ENCODE data around the gene DDB1.

Gene DDB1

DNA sequence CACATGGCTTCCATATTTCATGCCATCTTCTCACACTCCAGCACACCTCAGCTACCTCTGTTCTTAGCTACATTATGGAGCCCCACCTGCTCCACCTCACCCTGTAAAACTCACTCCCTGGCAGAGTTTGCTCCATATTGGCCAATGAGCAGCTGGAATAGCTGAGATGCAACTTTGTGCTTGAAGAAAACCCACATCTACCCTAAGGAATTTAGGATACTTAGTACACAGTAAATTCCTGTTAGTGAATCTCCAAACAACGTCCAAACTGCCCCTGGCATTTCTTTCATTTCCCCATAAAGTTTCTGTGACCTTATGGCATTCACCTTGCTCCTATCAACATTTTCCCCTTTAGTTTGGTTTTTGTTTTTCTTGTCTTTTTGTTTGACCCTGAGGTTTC is 35.6 kb downstream of the DDB1 start:
- no peak for DNase-seq (ENCODE audit: low read depth, low spot score)

DNA sequence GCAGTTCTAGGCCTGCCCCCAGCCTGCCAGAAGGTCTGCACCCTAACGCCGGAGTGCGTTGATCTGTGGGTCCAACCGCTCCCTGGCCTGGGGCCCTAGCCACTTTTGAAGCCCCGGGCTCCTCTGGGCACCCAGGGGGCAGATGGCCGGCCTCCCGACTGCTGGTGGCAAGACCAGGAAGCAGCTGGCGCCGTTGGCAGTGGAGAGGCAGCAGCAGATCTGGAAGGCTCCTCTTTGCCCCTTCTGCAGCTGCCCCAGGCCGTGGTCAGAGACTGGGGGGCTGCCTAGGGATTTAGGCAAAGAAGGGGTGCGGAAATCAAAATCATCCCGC is 37.3 kb downstream of the DDB1 start:
- DNase-seq (ENCODE audit: low read depth, low spot score): no peak

DNA sequence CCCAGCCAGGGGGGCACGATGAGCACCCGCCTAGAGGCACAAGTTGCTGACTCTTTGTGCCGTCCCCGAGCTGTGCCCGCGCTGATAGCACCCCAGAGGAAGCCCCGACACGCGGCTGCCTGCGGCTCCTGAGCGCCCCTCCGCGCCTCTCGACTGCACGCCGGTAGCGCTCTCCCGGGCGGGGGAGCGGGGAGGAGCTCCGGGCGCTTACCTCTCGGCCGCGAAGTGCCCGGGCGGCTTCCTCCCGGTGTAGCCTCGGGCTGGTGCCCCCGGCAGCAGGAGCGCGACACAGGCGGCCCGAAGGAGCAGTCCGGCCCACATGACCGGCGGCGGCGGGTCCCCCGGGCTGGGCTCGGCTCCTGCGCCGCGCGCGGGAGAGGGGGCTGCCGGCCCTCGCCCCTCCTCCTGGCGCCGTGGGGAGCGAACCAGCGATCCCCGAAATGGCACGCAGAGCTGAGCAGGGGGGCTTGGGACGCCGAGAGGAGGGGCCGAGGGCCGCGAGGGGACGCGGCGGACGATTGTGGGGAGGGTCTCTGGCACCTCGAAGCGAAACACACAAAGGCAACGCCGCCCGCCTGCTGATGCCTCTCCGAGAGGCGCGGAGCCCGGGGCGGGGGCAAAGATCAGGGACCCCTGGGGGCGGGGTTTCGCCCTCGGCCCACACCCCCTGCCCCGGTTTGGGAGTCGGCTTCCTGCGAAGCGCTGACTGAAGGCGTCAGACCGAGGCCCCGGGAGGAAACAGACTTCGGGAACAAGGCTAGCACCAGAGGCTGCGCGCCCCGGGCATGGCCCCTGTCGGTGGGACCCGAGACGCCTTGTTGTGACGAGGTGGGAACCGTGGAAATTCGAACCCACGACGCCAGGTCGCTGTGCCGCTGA is 37.9 kb downstream of the DDB1 start, which contains the start of gene VWCE:
VWCE (minus strand) TSS at position 600 of the 879 bp plus-strand sequence; CDS start at position 321, 279 bp downstream.
- peak; percentile 74 for DNase-seq (ENCODE audit: low read depth, low spot score)

DNA sequence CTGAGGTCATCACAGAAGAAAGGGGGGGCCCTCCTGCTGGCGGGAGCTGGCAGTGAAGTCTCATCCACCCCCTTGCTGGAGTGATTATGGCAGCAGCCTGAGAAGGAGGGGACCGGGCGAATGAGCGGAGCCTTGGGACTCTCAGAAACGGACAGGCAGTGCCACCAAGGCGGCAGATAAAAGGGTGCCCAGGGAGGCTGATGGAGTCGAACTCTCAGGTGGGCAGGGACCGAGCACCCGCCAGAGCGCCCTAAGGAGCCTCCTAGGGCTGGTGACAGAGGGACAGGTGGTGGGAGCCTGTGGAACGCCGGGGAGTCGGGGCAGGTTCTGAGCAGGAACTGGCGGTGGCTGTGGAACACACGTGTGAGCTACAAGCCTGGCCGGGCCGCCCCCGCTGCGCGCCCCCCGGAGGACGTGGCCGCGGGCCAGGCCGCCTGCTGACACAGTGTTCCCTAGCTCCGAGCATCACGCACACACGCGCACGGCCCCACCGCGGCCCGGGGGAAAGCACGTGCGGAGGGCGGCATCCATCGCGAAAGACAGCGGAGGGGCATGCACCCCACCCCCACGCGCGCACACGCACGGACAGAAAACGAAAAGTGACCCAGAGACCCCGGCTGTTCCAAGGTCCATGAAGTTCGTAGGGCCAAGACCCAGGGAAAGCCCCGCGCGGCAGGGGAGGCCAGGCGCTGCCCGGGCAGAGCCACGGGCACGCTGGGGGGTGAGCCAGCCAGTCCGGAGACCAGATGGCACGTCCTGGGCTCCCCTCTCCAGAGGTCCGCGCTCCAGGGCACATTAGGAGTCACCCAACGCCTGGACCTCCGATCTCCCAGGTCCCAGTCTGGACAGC is 38.8 kb downstream of the DDB1 start:
- peak; percentile 65 for DNase-seq (ENCODE audit: low read depth, low spot score)

DNA sequence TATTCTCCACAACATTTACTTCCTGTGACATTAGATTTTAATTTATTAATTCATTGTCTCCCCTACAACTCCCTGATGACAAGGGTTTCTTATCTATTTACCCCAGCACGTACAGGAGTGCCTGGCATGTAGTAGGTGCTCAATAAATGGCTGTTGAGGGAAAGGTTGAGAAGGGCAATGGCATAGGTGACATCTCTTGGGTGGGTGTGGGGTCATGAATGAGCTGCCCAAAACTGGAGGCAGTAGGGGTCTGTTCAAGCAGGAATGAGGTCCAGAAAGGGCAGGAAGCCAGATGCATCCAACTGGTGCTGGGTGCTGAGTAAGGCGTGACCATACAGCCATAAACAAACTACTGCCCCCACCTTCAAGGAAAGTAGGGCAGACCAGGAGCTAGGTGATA is 40.5 kb downstream of the DDB1 start:
- DNase-seq (ENCODE audit: low read depth, low spot score): no peak

DNA sequence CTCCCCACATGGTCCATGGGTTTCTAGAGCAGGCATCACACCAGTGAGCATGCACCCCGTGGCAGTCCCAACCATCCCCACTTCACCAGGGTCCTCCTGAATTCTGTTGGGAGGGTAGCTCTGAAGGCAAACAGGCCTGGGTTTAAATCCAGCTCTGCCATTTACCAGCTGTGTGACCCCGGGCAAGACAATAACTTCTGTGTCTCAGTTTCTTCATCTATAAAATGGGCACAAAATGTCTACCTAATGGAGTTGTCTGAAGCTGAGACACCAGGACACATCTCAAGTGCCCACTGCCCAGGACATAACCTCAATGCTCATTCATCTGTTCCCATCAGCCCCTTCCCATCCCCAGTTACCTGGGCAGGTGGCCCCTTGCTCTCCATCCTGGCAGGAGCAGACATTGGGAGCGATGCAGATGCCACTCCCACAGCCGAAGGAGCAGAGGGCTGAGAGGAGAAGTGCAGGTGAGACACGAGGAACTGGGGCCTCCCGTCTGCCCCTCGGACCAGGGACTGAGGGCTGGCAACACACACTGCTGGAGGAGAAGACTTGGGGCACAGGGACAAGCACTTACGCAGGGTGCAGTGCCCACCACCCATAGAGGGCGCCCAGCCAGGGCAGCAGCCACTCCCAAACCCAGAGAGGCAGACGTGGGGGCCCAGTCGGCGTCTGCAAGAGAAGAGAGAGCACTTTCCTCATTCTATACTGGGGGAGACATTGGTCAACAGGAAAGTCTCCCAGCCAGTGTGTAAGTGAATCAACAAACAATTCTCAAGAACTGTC is 41.8 kb downstream of the DDB1 start:
- DNase-seq (ENCODE audit: low read depth, low spot score): no peak

DNA sequence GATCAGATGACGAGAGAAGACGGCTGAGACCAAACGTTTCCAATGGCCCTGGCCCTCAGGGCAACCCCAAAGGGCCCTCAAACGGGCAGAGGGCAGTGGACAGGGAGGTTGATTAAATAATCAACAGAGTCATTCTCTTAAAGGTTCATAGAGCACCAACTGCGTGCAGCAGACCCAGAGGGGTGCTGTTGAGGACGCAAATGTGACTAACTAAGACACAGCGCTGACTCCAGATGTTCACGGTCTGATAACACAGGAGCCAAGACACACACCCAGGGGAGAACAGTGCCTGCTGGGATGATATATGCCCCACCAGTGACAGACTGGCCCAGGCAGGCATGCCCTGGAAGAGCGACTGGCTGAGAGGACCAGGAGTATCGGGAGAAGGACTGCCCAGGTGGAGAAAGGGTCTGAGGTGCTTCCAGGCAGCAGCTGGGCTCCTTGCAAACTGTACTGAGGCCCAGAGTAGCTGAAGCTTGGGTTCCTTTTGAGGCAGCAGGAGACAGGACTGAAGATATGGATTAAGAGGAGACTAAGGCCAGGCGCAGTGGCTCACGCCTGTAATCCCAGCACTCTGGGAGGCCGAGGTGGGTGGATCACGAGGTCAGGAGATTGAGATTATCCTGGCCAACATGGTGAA is 45.4 kb downstream of the DDB1 start:
- DNase-seq (ENCODE audit: low read depth, low spot score): no peak

DNA sequence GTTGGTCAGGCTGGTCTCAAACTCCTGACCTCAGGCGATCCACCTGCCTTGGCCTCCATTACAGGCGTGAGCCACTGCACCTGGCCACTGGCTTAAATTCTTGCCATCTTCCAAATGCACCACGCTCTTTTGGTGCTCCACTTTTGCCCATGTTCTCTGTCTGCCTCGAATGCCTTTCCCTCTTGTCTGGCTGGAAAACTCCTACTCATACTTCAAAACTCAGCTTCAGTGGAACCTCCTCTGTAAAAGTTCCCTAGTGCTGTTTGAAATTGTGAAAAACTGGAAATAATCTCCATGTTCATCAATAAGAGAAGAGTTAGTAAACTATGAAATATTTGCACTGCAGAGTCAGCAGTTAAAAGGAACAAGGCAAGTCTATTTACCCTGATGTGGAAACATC is 49.3 kb downstream of the DDB1 start:
- no peak for DNase-seq (ENCODE audit: low read depth, low spot score)

DNA sequence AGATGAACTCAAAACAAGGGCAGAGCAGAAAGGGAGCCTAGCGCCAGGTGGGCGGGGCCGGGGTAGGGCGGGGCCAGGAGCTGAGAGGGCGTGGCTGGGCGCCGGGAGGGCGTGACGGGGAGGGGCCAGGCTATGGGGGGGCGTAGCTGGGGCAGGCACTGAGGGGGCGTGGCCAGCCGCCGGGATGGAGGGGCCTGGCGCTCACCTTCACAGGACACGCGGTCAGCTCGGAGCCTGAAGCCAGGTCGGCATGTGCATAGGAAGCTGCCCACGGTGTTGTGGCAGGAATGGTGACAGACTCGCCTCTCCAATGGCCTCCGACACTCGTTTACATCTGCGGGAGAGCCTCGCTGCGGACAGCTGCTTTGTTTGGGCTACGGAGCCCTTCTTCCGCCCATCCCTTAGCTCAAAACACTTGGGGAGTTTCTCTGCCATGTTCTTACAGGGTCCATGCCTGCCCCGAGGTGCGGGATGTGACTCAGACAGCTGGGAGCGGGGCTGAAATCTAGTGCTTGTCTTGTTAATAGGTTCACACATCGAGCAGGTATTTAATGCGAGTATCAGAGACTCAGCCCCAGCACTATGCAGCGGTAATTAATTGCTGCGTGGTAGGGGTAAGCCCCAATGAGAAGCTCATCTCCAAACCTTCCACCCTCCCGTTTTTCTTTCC is 51.2 kb downstream of the DDB1 start:
- DNase-seq (ENCODE audit: low read depth, low spot score): peak; percentile 66

DNA sequence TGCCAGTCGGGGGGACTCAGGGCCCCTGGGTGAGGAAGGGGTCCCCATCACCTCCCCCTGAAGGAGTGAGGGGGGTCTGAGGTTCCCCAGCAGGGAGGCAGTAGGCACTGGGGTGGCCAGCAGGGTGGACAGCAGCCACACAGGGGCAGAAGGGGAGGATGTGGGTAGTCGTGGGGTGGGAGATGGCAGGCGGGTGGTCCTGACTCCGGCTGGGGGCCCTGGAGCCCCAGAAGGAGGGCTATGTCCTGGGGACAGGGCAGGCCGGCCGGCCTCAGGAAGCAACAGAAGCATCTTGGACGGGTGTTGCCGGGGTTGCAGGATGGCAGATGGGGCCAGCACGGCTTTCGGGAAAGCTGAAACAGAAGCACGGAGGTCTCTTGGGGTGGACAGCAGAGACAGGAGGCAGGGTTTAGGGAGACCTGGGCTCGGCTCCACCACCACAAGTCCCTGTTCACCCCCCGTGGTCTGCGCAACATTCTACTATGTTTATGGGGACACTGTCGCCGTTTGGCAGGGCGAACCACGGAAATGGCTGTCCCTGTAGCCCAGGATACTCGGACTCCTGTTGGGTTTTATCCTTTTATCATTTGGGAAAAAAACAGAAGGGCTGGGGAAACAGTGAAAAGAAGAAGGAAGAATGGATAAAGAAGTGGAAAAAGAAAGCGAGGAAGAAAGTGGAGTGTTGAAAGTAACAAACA is 51.9 kb downstream of the DDB1 start:
- DNase-seq (ENCODE audit: low read depth, low spot score): no peak

DNA sequence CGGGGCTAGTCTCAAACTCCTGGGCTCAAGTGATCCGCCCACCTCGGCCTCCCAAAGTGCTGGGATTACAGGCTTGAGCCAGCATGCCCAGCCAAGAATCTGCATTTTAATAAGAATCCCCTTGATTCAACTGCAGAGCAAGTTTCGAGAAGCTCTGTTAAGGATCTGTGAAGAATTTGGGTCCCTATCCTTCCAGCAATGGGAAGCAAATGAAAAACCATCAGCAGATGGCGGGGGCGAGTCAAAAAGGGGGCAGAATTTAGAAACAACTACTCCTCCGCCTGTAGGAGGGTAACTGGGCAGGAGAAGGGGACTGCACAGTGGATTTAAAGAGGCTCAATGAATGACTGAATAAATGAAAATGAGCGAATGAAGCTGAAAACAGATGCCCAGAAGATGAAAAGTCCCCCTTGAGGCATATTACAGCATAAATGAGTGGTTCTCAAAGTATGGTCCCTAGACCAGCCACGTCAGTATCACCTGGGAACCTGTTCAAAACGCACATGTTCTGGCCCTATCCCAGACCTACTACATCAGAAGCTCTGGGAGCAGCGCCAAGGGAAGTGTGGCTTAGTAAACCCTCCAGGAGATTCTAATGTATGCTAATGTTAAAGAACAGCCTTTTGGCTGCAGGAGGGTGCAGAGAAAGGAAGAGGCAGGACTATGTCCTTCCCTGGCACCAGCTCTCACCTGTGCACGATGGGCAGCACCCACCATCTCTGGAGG is 52.8 kb downstream of the DDB1 start:
- DNase-seq (ENCODE audit: low read depth, low spot score): peak; percentile 70

DNA sequence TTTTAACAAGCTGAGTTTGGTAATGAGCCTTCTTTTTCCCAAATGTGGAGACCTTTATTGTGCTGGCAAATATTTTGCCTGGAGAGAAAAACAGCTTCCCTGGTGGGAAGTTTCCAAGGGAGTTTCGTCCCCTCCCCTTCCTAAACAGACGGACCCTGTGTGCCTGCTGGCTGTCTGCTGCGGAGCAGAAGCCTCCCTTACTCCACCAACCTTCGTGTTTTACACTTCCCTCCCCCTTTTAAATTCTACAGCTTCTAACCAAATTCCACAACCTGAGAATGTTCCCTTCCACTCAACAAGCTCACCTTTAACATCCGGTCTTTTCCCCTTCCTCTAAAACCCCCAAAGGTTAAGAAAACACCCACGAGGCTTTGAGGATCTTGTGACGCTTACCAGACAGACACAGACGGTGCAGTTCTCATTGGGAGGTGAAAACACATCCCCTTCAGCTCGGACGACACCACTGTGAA is 54.9 kb downstream of the DDB1 start:
- DNase-seq (ENCODE audit: low read depth, low spot score): no peak

DNA sequence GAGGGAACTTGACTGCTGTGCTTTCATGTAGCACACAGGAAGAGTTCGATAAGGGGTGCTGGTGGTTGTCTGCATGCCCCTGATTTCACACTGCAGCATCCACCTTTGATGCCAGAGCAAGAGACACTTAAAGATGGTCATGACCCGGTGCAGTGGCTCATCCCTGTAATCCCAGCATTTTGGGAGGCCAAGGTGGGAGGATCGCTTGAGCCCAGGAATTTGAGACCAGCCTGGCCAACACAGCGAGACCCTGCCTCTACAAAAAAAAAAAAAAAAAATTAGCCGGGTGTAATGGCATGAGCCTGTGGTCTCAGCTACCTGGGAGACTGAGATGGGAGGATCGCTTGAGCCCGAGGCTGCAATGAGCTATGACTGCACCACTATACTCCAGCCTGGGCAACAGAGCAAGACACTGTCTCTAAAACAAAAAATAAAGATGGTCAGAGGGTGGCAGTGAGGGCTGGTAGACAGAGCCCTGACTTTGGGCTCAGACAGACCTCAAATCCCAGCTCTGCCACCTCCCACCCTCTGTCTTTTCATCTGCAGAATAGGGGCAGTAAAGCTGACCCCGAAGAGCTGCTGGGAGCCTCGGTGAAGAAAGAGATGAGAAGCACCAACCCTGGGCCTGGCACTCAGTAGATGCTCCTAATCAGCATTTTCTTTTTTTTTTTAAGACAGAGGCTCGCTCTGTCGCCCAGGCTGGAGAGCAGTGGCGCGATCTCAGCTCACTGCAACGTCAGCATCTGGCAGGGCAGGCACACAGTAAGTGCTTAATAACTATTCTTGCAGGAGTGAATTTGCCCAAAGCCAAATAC is 55.5 kb downstream of the DDB1 start:
- no peak for DNase-seq (ENCODE audit: low read depth, low spot score)

DNA sequence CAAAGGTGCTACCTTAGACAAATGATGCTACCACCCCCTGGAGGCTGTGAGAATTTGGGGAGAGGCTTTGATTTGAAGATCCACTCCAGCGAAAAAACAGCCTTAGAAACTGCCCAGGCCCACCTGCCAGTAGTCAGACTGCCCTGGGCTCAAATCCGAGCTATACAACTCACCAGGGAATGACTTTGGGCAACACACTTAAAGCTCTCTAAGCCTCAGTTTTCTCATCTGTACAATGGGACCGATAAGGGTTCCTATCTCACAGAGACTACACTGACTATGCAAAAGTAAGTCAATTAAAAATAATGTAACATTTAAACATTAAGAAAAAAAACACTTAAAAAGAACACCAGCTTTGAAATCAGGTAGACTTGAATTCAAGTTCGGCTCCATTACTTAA is 57.7 kb downstream of the DDB1 start:
- no peak for DNase-seq (ENCODE audit: low read depth, low spot score)

DNA sequence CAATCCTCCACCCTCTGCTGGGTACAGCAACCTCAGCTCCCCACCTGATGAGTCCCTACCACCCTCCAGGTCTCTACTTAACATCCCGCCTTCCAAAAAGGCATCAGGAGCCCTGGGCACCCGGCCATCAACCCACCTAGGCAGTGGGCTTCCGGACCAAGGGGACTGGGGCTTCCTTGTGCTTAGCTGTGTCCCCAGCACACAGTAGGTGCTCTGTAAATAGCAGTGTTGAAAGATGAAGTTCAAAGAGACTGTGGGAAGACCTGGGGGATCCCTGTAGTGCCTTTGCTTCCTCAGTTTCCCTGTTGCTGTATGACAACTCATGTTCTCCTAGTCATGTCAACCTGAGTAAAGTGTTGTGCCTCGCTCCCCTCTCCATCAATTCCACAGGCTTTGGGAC is 58.8 kb downstream of the DDB1 start:
- no peak for DNase-seq (ENCODE audit: low read depth, low spot score)

DNA sequence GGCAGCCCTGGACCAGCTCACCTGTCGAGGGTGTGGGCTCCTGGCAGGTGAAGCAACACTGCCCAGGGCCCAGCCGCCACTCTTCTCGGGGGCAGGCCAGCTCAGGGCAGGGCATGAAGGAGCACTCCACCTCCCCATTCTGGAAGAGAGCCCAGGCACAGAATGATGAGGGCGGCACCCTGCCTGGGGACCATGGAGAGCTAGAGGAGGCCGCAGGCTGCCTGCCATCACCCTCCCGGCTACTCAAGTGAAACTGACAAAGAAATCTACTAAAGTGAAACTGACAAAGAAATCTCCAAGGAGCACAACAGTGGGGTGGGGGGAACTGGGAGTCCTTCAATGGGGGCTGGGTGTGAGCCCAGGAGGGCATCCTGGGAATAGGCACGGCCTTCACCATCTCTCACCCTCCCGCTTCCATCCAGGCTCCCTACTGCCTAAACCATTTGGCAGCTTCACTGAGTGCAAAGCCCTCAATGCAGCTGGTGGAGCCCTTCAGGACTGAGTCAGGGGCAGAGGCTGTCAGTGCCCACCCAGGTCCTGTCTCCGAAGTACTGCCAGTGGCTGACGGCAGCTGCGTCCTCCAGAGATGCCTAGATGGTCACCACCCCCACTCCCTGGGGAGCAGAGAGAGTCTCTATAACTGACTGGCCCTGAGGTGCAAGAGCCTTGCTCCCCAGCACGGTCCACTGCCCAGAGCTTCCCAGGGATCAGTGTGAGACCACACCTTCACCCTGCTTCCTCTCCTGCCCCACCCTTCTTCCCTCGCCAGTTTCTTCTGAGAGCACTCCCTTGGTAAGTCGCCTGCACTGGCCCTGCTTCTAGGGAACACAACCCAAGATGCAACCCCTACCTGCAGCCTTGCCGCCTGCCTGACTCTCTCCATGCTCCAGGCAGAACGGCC is 59.5 kb downstream of the DDB1 start:
- DNase-seq (ENCODE audit: low read depth, low spot score): peak; percentile 41

DNA sequence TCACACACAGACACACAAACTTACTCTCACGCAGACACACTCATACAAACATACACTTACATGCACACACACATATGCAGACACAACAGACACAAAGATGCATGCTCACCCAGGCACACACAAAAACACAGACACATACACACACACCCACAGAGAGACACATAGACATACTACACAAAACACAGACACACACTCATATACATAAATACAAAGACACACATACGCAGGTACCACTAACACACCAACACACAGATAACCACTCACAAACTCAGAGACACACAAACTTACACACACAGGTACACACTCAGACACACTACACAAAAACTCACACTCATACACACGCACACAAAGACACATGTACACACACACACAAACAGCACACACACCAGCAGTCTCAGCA is 60.2 kb downstream of the DDB1 start:
- DNase-seq (ENCODE audit: low read depth, low spot score): no peak

Measured in astrocyte of the hippocampus (primary cell).